Testis (tissue), 3 donors: Measurements from ENCODE around the gene EFCAB12. TPM values are rescaled to one million over a fixed set of nuclear protein-coding genes. Genes with fewer than 3 reads are reported as not detected.

Experiments used
- DNase-seq: peaks from one replicate; pipeline ENCODE4 v3.0.0-alpha.2; 2019
- H3K27ac ChIP-seq, 2 donors: fragments of 200-600 bp; sonication (generic); one replicate each; pipeline ENCODE4 v1.5.1; 2019
- H3K27me3 ChIP-seq: fragments of 200-600 bp; sonication (generic); one replicate; pipeline ENCODE4 v1.5.1; 2019
- H3K36me3 ChIP-seq: fragments of 200-600 bp; sonication (generic); one replicate; pipeline ENCODE4 v1.5.1; 2017; ENCODE audit warnings: low read depth; ENCODE audit errors: missing control alignments
- H3K4me1 ChIP-seq: fragments of 200-600 bp; sonication (generic); one replicate; pipeline ENCODE4 v1.5.1; 2019
- H3K4me3 ChIP-seq, 2 donors: fragments of 200-600 bp; sonication (generic); one replicate each; pipeline ENCODE4 v1.5.1; 2017 to 2019
- H3K9me3 ChIP-seq: fragments of 200-600 bp; sonication (generic); one replicate; pipeline ENCODE4 v1.5.1; 2017
- CTCF ChIP-seq, 3 experiments: fragments of 450-650 bp in 2 of 3; fragments of 200-600 bp in 1 of 3; sonication (generic) in 1 of 3; IDR thresholded peaks; one replicate each; pipeline ENCODE4 v1.5.1; 2016 to 2019; ENCODE audit warnings: antibody characterized with exemption in 3 of 3, mild to moderate bottlenecking in 2 of 3, moderate library complexity in 1 of 3
- POLR2A ChIP-seq: fragments of 450-650 bp; IDR thresholded peaks from one replicate; pipeline ENCODE4 v1.6.1; 2017; ENCODE audit warnings: antibody characterized with exemption, mild to moderate bottlenecking, moderate library complexity
- WGBS, 2 donors: methylation state at CpG; one replicate each; pipeline ENCODE4 v1.1.5; 2018; 5-methylcytosine and 5-hydroxymethylcytosine counted together
- intact Hi-C: fragments of 100-400 bp; cut with DNase I; formaldehyde crosslinking; loops from one replicate; pipeline ENCODE4 v1.15.1; 2023; ENCODE audit warnings: low total_unique reads
- polyA plus RNA-seq: library from polyadenylated mRNA; stranded (reverse); fragments of 350-450 nt; fragmentation: Illumina TruSeq; extraction: RNeasy Lipid Tissue Mini Kit (QIAGEN cat#74804); gene quantifications from one replicate; pipeline ENCODE4 v1.2.3, GENCODE V29; 2014; ENCODE audit warnings: low read depth, low replicate concordance; ENCODE audit not compliant: insufficient read depth
- total RNA-seq, 2 donors: library from RNA; depleted of rRNA; stranded (reverse); fragments of >200 nt; gene quantifications; one replicate each; pipeline ENCODE4 v1.2.3, GENCODE V29; 2016

EFCAB12 gene
- total and polyA plus RNA-seq, 3 donors from 2014 or later, result 7.3 to 16.0 (median 13.7) TPM

GRCh38 chr3:129379582-129380358 is 48.7 kb downstream of the EFCAB12 start:
- intact Hi-C loops, result no loop called here
- no peaks in the 10 kb centered on the region for H3K9me3 ChIP-seq
- WGBS, 2 donors, result 82 to 90% methylated on average over 7 of the region's 7 CpGs
- H3K27ac ChIP-seq, result no peak overlapping the region
- H3K4me1 ChIP-seq, result no peaks in the 10 kb centered on the region
- no peak for DNase-seq
- H3K27me3 ChIP-seq, result no peaks in the 10 kb centered on the region
- H3K4me3 ChIP-seq, result no peak overlapping the region
- H3K36me3 ChIP-seq, result no peaks in the 10 kb centered on the region
- no peak for TF ChIP-seq POLR2A

GRCh38 chr3:129378949-129379348 is 49.5 kb downstream of the EFCAB12 start:
- WGBS, 2 donors, result 79 to 86% methylated on average over 1 of the region's 1 CpG
- TF ChIP-seq CTCF (IDR thresholded peaks at IDR 0.05) (no peak), POLR2A (no peak)
- DNase-seq, result no peak
- H3K27ac ChIP-seq, result no peak overlapping the region
- no peaks in the 10 kb centered on the region for H3K9me3 ChIP-seq
- no peak overlapping the region for H3K4me3 ChIP-seq
- intact Hi-C loops, result no loop called here
- no peaks in the 10 kb centered on the region for H3K4me1 ChIP-seq
- H3K27me3 ChIP-seq, result no peaks in the 10 kb centered on the region
- no peaks in the 10 kb centered on the region for H3K36me3 ChIP-seq

GRCh38 chr3:129377615-129378014 is 50.8 kb downstream of the EFCAB12 start:
- 92 to 93% methylated on average over 2 of the region's 2 CpGs for WGBS, 2 donors

GRCh38 chr3:129375099-129375498 is 53.3 kb downstream of the EFCAB12 start:
- no peaks in the 10 kb centered on the region for H3K9me3 ChIP-seq
- H3K27me3 ChIP-seq, result no peaks in the 10 kb centered on the region
- H3K27ac ChIP-seq, result no peak overlapping the region
- no peaks in the 10 kb centered on the region for H3K36me3 ChIP-seq
- intact Hi-C loops, result no loop called here
- H3K4me1 ChIP-seq, result no peaks in the 10 kb centered on the region
- H3K4me3 ChIP-seq, result no peak overlapping the region
- no peak for DNase-seq
- TF ChIP-seq POLR2A, result no peak
- WGBS, 2 donors, result 79 to 82% methylated on average over 5 of the region's 5 CpGs

More at GRCh38 chr3:129377615-129378014, 50.8 kb downstream of the EFCAB12 start:
- Histone ChIP-seq H3K27ac (no peak overlapping the region), H3K9me3 (no peaks in the 10 kb centered on the region), H3K27me3 (no peaks in the 10 kb centered on the region), H3K4me3 (no peak overlapping the region), H3K4me1 (no peaks in the 10 kb centered on the region), H3K36me3 (no peaks in the 10 kb centered on the region)
- no peak for TF ChIP-seq POLR2A
- no peak for TF ChIP-seq CTCF (IDR thresholded peaks at IDR 0.05)
- DNase-seq, result no peak
- intact Hi-C loops, result no loop called here

- Histone ChIP-seq H3K4me1 (no peaks in the 10 kb centered on the region), H3K4me3 (no peak overlapping the region), H3K9me3 (no peaks in the 10 kb centered on the region), H3K36me3 (no peaks in the 10 kb centered on the region), H3K27me3 (no peaks in the 10 kb centered on the region), H3K27ac (no peak overlapping the region)
- intact Hi-C loops, result no loop called here
- no peak for TF ChIP-seq POLR2A
- no peak for TF ChIP-seq CTCF (IDR thresholded peaks at IDR 0.05)
- no peak for DNase-seq
- WGBS, 2 donors, result 78% methylated on average over 20 of the region's 20 CpGs
Measured at GRCh38 chr3:129371041-129371826, 57.2 kb downstream of the EFCAB12 start.
